SK-N-MC (cell line): Measurements from ENCODE around the gene MRPS9.

Source experiments
- DNase-seq: peaks from one replicate; pipeline ENCODE4 v3.0.0-alpha.2; 2011; ENCODE audit warnings: low read depth, low spot score
- H3K27ac ChIP-seq: fragments of 200-600 bp; sonication (generic); 2 replicates; pipeline ENCODE4 v1.5.1; 2016; ENCODE audit warnings: mixed run types
- H3K36me3 ChIP-seq: fragments of 200-600 bp; sonication (generic); 2 replicates; pipeline ENCODE4 v1.6.1; 2017; ENCODE audit warnings: antibody characterized with exemption, low read length, mixed read lengths; ENCODE audit not compliant: insufficient read depth
- H3K4me3 ChIP-seq: fragments of 200-600 bp; sonication (generic); 2 replicates; pipeline ENCODE4 v1.5.1; 2016
- H3K9ac ChIP-seq: fragments of 200-600 bp; sonication (generic); 2 replicates; pipeline ENCODE4 v1.8.0; 2017; ENCODE audit warnings: mixed run types, mixed read lengths; ENCODE audit not compliant: insufficient read length
- H3K9me3 ChIP-seq: fragments of 200-600 bp; sonication (generic); 2 replicates; pipeline ENCODE4 v1.6.1; 2017; ENCODE audit warnings: low read depth, mild to moderate bottlenecking, antibody characterized with exemption, low read length, moderate library complexity, mixed read lengths
- EZH2 ChIP-seq: fragments of 200-600 bp; sonication (generic); IDR thresholded peaks from one replicate; pipeline ENCODE4 v1.6.1; 2017; ENCODE audit warnings: antibody characterized with exemption
- FOXP2 ChIP-seq: optimal IDR thresholded peaks from 2 replicates; pipeline ENCODE3; 2011; ENCODE audit warnings: mild to moderate bottlenecking, moderate library complexity; ENCODE audit not compliant: insufficient read depth; ENCODE audit errors: extremely low read length, control extremely low read depth
- POLR2AphosphoS5 ChIP-seq: IDR thresholded peaks from 2 replicates; pipeline ENCODE4 v1.6.1; 2012; ENCODE audit warnings: mild to moderate bottlenecking, low read depth, low read length, borderline replicate concordance

The MRPS9 gene

DNA sequence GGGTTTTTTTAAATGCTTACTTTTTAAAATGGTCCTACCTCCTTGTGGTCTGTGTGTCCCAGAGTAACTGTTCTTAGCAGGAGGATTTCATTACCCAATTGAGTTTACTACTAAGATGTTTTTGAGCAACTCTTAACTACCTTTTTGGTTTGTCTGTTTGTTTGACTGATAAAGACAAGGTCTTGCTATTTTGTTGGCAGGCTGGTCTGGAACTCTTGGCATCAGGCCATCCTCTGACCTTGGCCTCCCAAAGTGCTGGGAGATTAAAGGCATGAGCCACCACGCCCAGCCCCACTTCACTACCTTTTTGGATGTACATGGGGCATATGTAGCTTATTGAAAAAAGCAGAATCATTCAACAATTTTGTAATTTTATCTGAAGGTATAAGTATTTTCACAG, 14.9 kb downstream of the MRPS9 start:
- Histone ChIP-seq H3K27ac (no peak overlapping the region), H3K4me3 (no peak overlapping the region), H3K9me3 (peaks cover 7% of the 10 kb centered on the region; the same call in 1 of the 2 replicates), H3K9ac (no peak overlapping the region), H3K36me3 (peaks cover 40% of the 10 kb centered on the region)
- TF ChIP-seq EZH2: no peak
- no peak for TF ChIP-seq FOXP2
- no peak for TF ChIP-seq POLR2AphosphoS5
- DNase-seq: no peak

DNA sequence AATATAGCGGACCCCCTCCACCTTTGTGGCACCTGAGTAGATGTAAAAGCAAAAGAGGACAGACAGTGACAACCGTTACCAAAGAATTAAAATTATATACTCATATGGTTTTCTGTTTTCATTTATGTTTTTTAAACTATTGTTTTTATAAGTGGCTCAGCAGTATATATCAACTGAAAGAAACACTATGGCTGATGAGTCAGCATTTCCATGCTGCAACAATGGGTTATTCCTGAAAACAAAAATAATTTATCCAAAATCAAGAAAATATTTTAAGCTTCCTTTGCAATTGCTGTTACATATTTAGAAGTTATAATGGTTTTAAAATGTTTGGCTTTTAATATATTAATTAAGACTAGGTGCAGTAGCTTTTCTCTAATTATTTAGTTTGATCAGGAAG, 17.7 kb downstream of the MRPS9 start:
- H3K27ac ChIP-seq: no peak overlapping the region
- H3K9ac ChIP-seq: no peak overlapping the region
- H3K4me3 ChIP-seq: no peak overlapping the region
- no peak for DNase-seq
- peaks cover 22% of the 10 kb centered on the region for H3K36me3 ChIP-seq
- peaks cover 3% of the 10 kb centered on the region; the same call in 1 of the 2 replicates for H3K9me3 ChIP-seq
- TF ChIP-seq FOXP2: no peak
- TF ChIP-seq EZH2: no peak
- no peak for TF ChIP-seq POLR2AphosphoS5

DNA sequence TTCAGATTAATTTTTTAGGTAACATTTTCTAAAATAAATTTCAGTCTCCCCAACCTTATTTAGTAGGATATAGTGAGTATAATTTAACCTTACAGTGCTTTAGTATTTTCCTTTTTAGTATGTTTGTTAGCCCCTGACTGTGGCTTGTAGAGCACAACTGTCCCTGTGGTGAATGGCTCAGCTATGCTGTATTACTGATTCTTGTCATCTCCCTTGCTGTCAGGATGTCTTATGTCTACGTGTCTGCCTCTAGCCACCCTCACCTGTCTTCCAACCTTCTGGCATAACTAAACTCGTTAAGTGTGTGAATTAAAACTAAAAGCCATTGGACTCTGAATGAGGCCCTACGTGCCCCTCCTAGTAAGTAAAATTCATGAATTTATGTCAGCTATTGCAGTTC, 18.4 kb downstream of the MRPS9 start:
- H3K9ac ChIP-seq: no peak overlapping the region

DNA sequence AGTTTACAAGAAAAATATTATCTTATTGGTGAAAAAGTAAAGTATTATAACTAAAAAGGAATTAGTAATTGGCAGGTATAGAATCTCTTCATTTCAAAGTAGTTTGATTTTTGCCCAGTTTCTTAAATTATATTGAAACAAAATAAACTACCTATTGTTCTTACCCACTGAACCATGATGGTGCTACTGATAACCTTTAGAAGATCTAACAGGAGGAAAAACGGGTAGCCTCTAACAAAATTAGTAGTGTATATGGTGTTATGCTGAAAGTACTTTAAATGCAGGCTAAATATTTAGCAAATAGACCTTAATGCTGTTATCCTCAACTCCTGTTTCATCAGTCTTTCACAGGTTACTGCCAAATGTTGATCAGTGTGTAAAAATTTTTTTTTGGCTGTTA, 19.1 kb downstream of the MRPS9 start:
- Histone ChIP-seq H3K9ac (no peak overlapping the region), H3K9me3 (no peaks in the 10 kb centered on the region), H3K27ac (no peak overlapping the region), H3K36me3 (peaks cover 10% of the 10 kb centered on the region), H3K4me3 (no peak overlapping the region)
- no peak for DNase-seq
- TF ChIP-seq FOXP2: no peak
- no peak for TF ChIP-seq POLR2AphosphoS5
- no peak for TF ChIP-seq EZH2

More for the DNA sequence above, 18.4 kb downstream of the MRPS9 start:
- H3K9me3 ChIP-seq: no peaks in the 10 kb centered on the region
- no peak for DNase-seq
- H3K27ac ChIP-seq: no peak overlapping the region
- H3K4me3 ChIP-seq: no peak overlapping the region
- TF ChIP-seq FOXP2 (no peak), EZH2 (no peak), POLR2AphosphoS5 (no peak)
- H3K36me3 ChIP-seq: peaks cover 16% of the 10 kb centered on the region

DNA sequence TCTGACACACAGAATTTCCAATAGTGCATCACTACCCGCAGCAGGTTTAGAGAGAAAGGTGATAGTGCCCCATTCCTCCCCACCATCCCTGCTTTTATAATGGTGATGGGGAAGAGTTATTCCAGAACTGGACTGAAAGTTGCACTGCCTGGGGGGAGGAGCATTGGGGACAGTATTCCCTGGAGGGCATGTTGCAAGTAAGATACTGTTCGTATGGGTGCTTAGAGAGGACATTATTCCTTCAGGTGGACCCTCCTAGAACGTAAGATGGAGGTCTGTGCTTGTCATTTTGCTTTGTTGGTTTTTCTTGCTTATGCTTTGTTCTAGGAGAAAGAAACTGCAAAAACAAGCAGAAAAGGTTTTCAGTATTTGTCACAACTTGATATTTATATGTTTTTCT, 23.7 kb downstream of the MRPS9 start:
- TF ChIP-seq EZH2 (no peak), FOXP2 (no peak), POLR2AphosphoS5 (no peak)
- Histone ChIP-seq H3K9me3 (no peaks in the 10 kb centered on the region), H3K4me3 (no peak overlapping the region), H3K9ac (no peak overlapping the region), H3K27ac (no peak overlapping the region), H3K36me3 (no peaks in the 10 kb centered on the region)
- no peak for DNase-seq

DNA sequence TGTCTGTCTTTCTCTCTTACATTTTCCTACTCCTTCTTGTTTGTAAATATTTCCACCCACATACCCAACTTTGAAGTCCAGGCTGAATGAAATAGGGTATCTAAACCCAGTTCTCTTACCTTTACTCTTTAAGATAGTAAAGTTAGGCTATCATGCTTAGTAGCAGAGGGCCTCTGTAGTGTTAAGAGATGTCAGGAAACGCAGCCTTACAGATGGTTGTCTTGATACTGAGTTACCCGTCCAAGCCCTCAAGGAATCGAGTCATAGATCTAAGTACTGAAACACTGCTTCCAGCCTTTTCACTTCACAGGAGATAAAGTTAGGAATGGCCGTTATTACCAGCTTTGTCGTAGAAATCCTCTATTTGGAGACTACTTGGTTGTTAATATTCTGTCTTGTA, 24.3 kb downstream of the MRPS9 start:
- no peaks in the 10 kb centered on the region for H3K36me3 ChIP-seq
- no peaks in the 10 kb centered on the region for H3K9me3 ChIP-seq
- DNase-seq: no peak
- H3K9ac ChIP-seq: no peak overlapping the region
- H3K27ac ChIP-seq: no peak overlapping the region
- no peak for TF ChIP-seq EZH2
- no peak for TF ChIP-seq POLR2AphosphoS5
- no peak for TF ChIP-seq FOXP2
- no peak overlapping the region for H3K4me3 ChIP-seq

DNA sequence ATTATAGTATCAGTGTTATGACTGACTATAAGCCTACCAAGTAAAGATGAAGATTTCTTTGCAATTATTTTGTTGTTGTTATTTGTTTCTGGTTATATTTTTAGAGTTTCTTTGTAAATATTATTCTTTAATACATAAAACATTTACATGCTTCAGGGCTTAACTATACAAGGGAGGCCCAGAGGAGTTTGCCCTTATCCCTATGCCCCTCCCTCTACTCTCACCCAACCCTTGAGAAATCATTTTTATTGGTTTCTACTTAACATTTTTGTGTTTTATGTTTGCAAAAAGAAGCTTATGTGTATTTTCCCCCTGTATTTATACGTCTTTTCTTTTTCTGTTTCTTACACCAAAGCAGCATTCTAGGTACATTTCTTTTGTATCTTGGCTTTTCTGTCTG, 30.5 kb downstream of the MRPS9 start:
- Histone ChIP-seq H3K36me3 (peaks cover 6% of the 10 kb centered on the region; the same call in 1 of the 2 replicates), H3K9ac (no peak overlapping the region), H3K4me3 (peak overlapping the region; percentile 31; the same call in 1 of the 2 replicates), H3K9me3 (no peaks in the 10 kb centered on the region), H3K27ac (peak overlapping the region; percentile 4; the same call in 1 of the 2 replicates)
- DNase-seq: no peak
- TF ChIP-seq EZH2: no peak
- TF ChIP-seq POLR2AphosphoS5: no peak
- no peak for TF ChIP-seq FOXP2

DNA sequence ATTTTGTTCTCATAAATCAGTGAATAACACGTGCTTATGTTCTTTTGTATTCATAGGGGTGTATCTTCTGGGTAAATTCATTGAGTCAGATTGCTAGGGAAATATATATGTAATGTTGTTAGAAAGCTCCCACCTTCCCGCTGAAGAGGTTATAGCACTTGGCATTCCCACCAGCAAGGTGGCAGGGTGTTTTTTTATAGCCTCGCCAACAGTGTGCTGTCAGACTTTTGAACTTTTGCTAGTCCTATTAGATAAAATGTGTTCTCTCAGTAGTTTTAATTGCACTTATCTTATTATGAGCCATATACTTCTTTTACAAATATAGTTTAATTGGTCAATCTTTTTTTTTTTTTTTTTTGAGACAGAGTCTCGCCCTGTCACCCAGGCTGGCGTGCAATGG, 31.0 kb downstream of the MRPS9 start:
- no peak overlapping the region for H3K4me3 ChIP-seq
- no peaks in the 10 kb centered on the region for H3K9me3 ChIP-seq
- peak overlapping the region; percentile 4; the same call in 1 of the 2 replicates for H3K27ac ChIP-seq
- no peak for DNase-seq
- TF ChIP-seq POLR2AphosphoS5 (no peak), FOXP2 (no peak), EZH2 (no peak)
- H3K9ac ChIP-seq: no peak overlapping the region
- peaks cover 10% of the 10 kb centered on the region; the same call in 1 of the 2 replicates for H3K36me3 ChIP-seq
